CD4-positive, alpha-beta T cell treated with Interleukin-6 for 4 hours (primary cell): ENCODE results near the gene NSUN3.

Source experiments
- DNase-seq: peaks from one replicate; pipeline ENCODE4 v3.0.0-alpha.2; 2020; ENCODE audit warnings: mixed read lengths

Gene NSUN3

GRCh38 chr3:94132777-94133176 is 69.9 kb downstream of the NSUN3 start:
- no peak for DNase-seq

GRCh38 chr3:94136133-94136532 is 73.3 kb downstream of the NSUN3 start:
- no peak for DNase-seq

GRCh38 chr3:94137377-94137776 is 74.5 kb downstream of the NSUN3 start:
- no peak for DNase-seq

- no peak for DNase-seq
Measured at GRCh38 chr3:94146455-94146854, 83.6 kb downstream of the NSUN3 start.

- DNase-seq, result no peak
Measured at GRCh38 chr3:94147012-94147411, 84.2 kb downstream of the NSUN3 start.

- no peak for DNase-seq
Measured at GRCh38 chr3:94150113-94150512, 87.3 kb downstream of the NSUN3 start.

GRCh38 chr3:94156626-94157025 is 93.8 kb downstream of the NSUN3 start:
- no peak for DNase-seq

- no peak for DNase-seq
Measured at GRCh38 chr3:94158512-94158911, 95.7 kb downstream of the NSUN3 start.

GRCh38 chr3:94159062-94159828 is 96.4 kb downstream of the NSUN3 start:
- no peak for DNase-seq

GRCh38 chr3:94162700-94163099 is 99.8 kb downstream of the NSUN3 start:
- no peak for DNase-seq

GRCh38 chr3:94167346-94167745 is 104.5 kb downstream of the NSUN3 start:
- DNase-seq, result no peak

- no peak for DNase-seq
Measured at GRCh38 chr3:94167796-94168195, 104.9 kb downstream of the NSUN3 start.

- DNase-seq, result no peak
Measured at GRCh38 chr3:94171954-94172353, 109.1 kb downstream of the NSUN3 start.

GRCh38 chr3:94172695-94173310 is 109.9 kb downstream of the NSUN3 start:
- no peak for DNase-seq

- DNase-seq, result no peak
Measured at GRCh38 chr3:94173673-94174434, 111.0 kb downstream of the NSUN3 start.

GRCh38 chr3:94175677-94176076 is 112.8 kb downstream of the NSUN3 start:
- DNase-seq, result no peak

- DNase-seq, result no peak
Measured at GRCh38 chr3:94176988-94177745, 114.3 kb downstream of the NSUN3 start.
